Measurements from ENCODE around the gene FAM107B. TPM values are rescaled to one million over a fixed set of nuclear protein-coding genes. Genes with fewer than 3 reads are reported as not detected.

FAM107B gene
- total and polyA plus RNA-seq, 2 of the 8 experiments (the other 6 are each of a cell fraction or from before 2014, with no cell fraction given): 7.5 to 28.1 TPM

DNA sequence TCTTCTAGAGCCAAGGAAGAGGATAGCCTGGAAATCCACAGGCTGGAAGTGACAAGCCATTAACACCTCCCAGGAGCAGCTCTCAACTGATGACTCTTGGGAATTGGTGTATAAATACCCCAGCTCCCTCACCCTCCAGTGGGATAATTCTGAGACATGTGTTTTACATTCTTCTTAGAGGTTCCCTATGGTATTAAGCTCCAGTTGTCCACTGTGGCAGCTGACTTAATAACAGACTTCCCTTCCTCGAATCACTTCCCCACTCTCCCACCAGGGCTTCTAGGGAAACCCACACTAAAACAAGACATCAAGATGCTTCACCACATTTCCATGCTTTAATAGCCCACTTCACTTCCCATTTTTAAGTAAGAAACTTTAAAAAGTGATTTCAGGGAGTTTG is 47.2 kb downstream of the FAM107B start (continued):
- TF ChIP-seq USF2 (IDR thresholded peaks at IDR 0.05; ENCODE audit: low read length) (no peak), TAF1 (IDR thresholded peaks at IDR 0.05; ENCODE audit: low read depth, low read length) (no peak), SP1 (IDR thresholded peaks at IDR 0.05; ENCODE audit: low read depth, low read length) (no peak), SP2 (IDR thresholded peaks at IDR 0.05; ENCODE audit: low read length) (no peak)

All from H1 (cell line).